Keratinocyte (primary cell): ENCODE data around the gene DOK4.

Experiments
- EZH2 ChIP-seq: IDR thresholded peaks from one replicate; pipeline ENCODE4 v1.6.1; 2012; ENCODE audit warnings: inconsistent platforms, mild to moderate bottlenecking, low read length, moderate library complexity
- TF ChIP-seq, protein P1 (sequence below), 3 experiments: IDR thresholded peaks in 1 of 3; conservative IDR thresholded peaks in 1 of 3; optimal IDR thresholded peaks in 1 of 3; 2 replicates in 2 of 3; 3 replicates in 1 of 3; pipeline versions ENCODE3 to v1.5.1; 2011; ENCODE audit warnings: low read length in 3 of 3, mild to moderate bottlenecking in 3 of 3, moderate library complexity in 2 of 3, control low read depth in 1 of 3, inconsistent platforms in 1 of 3; ENCODE audit not compliant: insufficient read depth in 2 of 3; ENCODE audit errors: extremely low read depth in 1 of 3

DNA sequence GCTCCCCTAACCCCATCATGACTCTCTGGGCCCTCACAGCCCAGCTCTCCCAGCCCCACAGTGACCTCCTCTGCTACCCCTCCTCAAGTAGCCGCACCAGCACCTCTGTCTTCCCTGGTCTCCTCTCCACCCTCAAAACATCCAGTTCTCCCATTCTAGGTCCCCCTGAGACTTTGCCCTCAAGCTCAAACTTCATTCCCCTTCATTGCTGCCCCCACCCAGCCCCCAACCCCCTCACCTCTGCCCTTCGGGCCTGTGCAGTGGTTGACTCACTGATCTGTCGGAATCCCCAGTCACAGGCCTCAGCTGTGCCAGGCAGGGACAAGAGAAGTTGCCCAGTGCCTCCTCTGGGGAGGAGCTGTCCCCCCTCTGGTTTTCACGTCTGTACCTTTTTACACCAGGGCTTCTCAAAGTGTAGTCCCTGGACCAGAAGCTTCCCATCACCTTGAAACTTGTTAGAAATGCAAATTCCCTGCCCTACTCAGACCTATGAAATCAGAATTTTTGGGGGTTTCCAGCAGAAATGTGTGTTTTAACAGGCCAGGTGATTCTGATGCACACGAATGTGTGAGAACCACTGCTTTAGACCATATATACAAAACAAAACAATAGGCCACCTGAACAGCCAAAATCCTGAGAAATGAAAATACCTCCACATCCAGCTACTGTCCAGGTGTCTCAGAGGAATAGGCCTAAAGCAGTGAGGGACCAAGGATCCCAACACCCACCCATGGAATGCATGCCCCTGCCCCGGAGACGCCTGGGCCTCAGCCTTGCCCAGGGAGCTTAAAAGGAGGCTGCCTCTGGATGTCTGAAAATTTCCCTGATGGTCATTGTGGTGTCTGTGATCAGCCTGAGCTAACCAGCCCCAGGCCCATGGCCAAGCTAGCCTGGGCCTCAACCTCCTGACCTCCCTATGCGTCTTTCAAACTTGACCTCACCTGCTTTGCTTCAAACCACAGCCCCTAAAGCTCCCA lies 853 bp upstream of the DOK4 start:
- TF ChIP-seq, protein P1, sequence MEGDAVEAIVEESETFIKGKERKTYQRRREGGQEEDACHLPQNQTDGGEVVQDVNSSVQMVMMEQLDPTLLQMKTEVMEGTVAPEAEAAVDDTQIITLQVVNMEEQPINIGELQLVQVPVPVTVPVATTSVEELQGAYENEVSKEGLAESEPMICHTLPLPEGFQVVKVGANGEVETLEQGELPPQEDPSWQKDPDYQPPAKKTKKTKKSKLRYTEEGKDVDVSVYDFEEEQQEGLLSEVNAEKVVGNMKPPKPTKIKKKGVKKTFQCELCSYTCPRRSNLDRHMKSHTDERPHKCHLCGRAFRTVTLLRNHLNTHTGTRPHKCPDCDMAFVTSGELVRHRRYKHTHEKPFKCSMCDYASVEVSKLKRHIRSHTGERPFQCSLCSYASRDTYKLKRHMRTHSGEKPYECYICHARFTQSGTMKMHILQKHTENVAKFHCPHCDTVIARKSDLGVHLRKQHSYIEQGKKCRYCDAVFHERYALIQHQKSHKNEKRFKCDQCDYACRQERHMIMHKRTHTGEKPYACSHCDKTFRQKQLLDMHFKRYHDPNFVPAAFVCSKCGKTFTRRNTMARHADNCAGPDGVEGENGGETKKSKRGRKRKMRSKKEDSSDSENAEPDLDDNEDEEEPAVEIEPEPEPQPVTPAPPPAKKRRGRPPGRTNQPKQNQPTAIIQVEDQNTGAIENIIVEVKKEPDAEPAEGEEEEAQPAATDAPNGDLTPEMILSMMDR (optimal IDR thresholded peaks at IDR 0.05 in 1 of 3, IDR thresholded peaks at IDR 0.05 in 1 of 3, conservative IDR thresholded peaks at IDR 0.05 in 1 of 3; ENCODE audit: extremely low read depth in 1 of 3, insufficient read depth in 2 of 3, low read length in 3 of 3), result no peak
- TF ChIP-seq EZH2, result no peak
